Fibroblast of lung (primary cell): ENCODE measurements around the gene TSPAN5. TPM values are rescaled to one million over a fixed set of nuclear protein-coding genes. Genes with fewer than 3 reads are reported as not detected.

ENCODE experiments used
- DNase-seq, 2 donors: peaks; one replicate each; pipeline versions ENCODE4 v3.0.0 to v3.0.0-alpha.2; 2010; ENCODE audit warnings: low read depth in 2 of 2
- H2AFZ ChIP-seq: 2 replicates; pipeline ENCODE4 v1.5.1; 2012; ENCODE audit warnings: low read length, control low read depth, inconsistent platforms
- H3K27ac ChIP-seq: 2 replicates; pipeline ENCODE4 v1.5.1; 2011; ENCODE audit warnings: low read length, control low read depth; ENCODE audit not compliant: insufficient read depth
- H3K27me3 ChIP-seq: 2 replicates; pipeline ENCODE4 v1.5.1; 2011; ENCODE audit warnings: mild to moderate bottlenecking, low read length; ENCODE audit not compliant: control insufficient read depth, insufficient read depth
- H3K36me3 ChIP-seq: 2 replicates; pipeline ENCODE4 v1.5.1; 2011; ENCODE audit warnings: low read length; ENCODE audit not compliant: control insufficient read depth, insufficient read depth
- H3K4me1 ChIP-seq: 2 replicates; pipeline ENCODE4 v1.5.1; 2011; ENCODE audit warnings: low read length; ENCODE audit not compliant: control insufficient read depth, insufficient read depth; ENCODE audit errors: extremely low read depth
- H3K4me2 ChIP-seq: 2 replicates; pipeline ENCODE4 v1.5.1; 2011; ENCODE audit warnings: low read length, control low read depth; ENCODE audit not compliant: insufficient read depth; ENCODE audit errors: extremely low read depth
- H3K4me3 ChIP-seq, 4 experiments: fragments of 200-600 bp in 1 of 4; sonication (generic) in 1 of 4; replicated peaks in 1 of 4; 2 replicates each; pipeline ENCODE4 v1.5.1; 2011 to 2016; ENCODE audit warnings: low read length in 4 of 4, low read depth in 3 of 4, mild to moderate bottlenecking in 3 of 4, control low read depth in 2 of 4, inconsistent platforms in 1 of 4, mixed read lengths in 1 of 4; ENCODE audit not compliant: insufficient read depth in 1 of 4; ENCODE audit errors: control extremely low read depth in 1 of 4
- H3K79me2 ChIP-seq: 2 replicates; pipeline ENCODE4 v1.5.1; 2012; ENCODE audit warnings: mild to moderate bottlenecking, low read length, inconsistent platforms; ENCODE audit not compliant: control insufficient read depth, insufficient read depth
- H3K9ac ChIP-seq: 2 replicates; pipeline ENCODE4 v1.5.1; 2011; ENCODE audit warnings: mild to moderate bottlenecking, low read length, control low read depth; ENCODE audit not compliant: insufficient read depth
- H3K9me3 ChIP-seq: 2 replicates; pipeline ENCODE4 v1.5.1; 2012; ENCODE audit warnings: low read depth, low read length; ENCODE audit not compliant: control insufficient read depth, insufficient read depth
- H4K20me1 ChIP-seq: 2 replicates; pipeline ENCODE4 v1.5.1; 2011; ENCODE audit warnings: low read length; ENCODE audit not compliant: control insufficient read depth, insufficient read depth; ENCODE audit errors: extremely low read depth
- CTCF ChIP-seq, 2 donors: IDR thresholded peaks in 1 of 2; conservative IDR thresholded peaks in 1 of 2; 1 replicate in 1 of 2; 2 replicates in 1 of 2; pipeline ENCODE4 v1.5.1; 2011 to 2012; ENCODE audit warnings: low read length in 2 of 2, control low read depth in 1 of 2, inconsistent platforms in 1 of 2, low read depth in 1 of 2, mild to moderate bottlenecking in 1 of 2
- EZH2 ChIP-seq: IDR thresholded peaks from 2 replicates; pipeline ENCODE4 v1.5.1; 2012; ENCODE audit warnings: low read length, control low read depth, mild to moderate bottlenecking; ENCODE audit errors: missing control alignments
- polyA plus RNA-seq, 2 donors: library from polyadenylated mRNA; depleted of rRNA in 1 of 2; stranded (reverse) in 1 of 2; unstranded in 1 of 2; fragments of >200 nt; gene quantifications; 2 replicates each; pipeline ENCODE4 v1.2.1, GENCODE V29; 2011 to 2012; ENCODE audit warnings: missing spikeins in 1 of 2
- total RNA-seq: library from RNA; depleted of rRNA; stranded (reverse); fragments of >200 nt; gene quantifications from 2 replicates; pipeline ENCODE4 v1.2.1, GENCODE V29; 2014

TSPAN5 gene
- total and polyA plus RNA-seq, 2 donors (not counting 1 experiment from before 2014, with no cell fraction given): 109 to 129 TPM

GRCh38 chr4:98468709-98469108 lies 189.7 kb downstream of the TSPAN5 start:
- Histone ChIP-seq H3K9ac (no peak overlapping the region), H3K27ac (peak overlapping the region; percentile 52), H3K36me3 (peaks cover 7% of the 10 kb centered on the region), H3K9me3 (no peaks in the 10 kb centered on the region), H2AFZ (no peak overlapping the region), H3K4me3 (no peak overlapping the region), H3K79me2 (no peaks in the 10 kb centered on the region), H4K20me1 (no peaks in the 10 kb centered on the region), H3K27me3 (no peaks in the 10 kb centered on the region), H3K4me2 (no peak overlapping the region), H3K4me1 (peaks cover 8% of the 10 kb centered on the region)
- DNase-seq: peak; percentile 34 to 85
- no peak for TF ChIP-seq EZH2
- no peak for TF ChIP-seq CTCF (conservative IDR thresholded peaks at IDR 0.05 in 1 of 2, IDR thresholded peaks at IDR 0.05 in 1 of 2; ENCODE audit: low read depth in 1 of 2, low read length in 2 of 2)

- H2AFZ ChIP-seq: peak overlapping the region; percentile 24
- peak overlapping the region; percentile 49 for H3K27ac ChIP-seq
- H3K27me3 ChIP-seq: no peaks in the 10 kb centered on the region
- TF ChIP-seq EZH2 (no peak), CTCF (conservative IDR thresholded peaks at IDR 0.05 in 1 of 2, IDR thresholded peaks at IDR 0.05 in 1 of 2; ENCODE audit: low read depth in 1 of 2, low read length in 2 of 2) (peak; percentile 74 to 80)
- H3K9me3 ChIP-seq: no peaks in the 10 kb centered on the region
- no peak overlapping the region for H3K9ac ChIP-seq
- H3K36me3 ChIP-seq: peaks cover 7% of the 10 kb centered on the region
- H3K4me3 ChIP-seq: peak overlapping the region; percentile 25 to 62 (median 46)
- no peaks in the 10 kb centered on the region for H4K20me1 ChIP-seq
- peak; percentile 91 to 93 for DNase-seq
- H3K4me1 ChIP-seq: peaks cover 8% of the 10 kb centered on the region
- no peaks in the 10 kb centered on the region for H3K79me2 ChIP-seq
- H3K4me2 ChIP-seq: peak overlapping the region; percentile 65
These were observed 190.8 kb downstream of the TSPAN5 start for GRCh38 chr4:98467627-98468072.

DNA sequence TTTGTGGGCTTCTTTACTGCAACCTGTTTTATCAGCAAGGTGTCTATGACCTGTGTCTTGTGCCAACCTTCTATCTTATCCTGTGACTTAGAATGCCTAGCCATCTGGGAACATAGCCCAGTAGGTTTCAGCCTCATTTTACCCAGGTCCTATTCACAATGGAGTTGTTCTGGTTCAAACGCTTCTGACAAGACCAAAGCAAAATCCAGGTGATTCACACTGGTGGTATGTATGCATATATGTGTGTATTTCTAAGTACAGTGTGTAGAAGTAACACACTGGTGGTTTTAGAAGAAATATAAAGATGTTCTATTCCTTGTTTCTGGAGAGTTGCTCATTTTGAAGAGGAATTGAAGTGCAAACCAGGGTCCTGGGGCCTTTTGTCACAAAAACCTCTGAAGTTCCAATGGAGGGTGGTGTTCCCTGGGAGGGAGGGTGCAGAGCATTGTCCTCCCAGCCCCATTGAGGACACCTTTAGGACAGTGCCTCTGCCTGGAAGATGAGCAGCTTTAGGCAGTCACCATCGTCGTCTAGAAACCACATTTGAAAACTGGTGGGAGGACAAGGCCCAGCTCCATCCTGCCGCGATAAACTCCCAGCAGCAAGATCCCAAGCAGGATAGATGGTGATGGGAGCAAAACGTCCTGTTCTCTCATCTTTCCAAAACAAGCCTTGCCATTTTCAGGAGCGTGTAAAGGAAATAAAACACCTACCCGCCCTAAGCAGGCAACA lies 191.4 kb downstream of the TSPAN5 start:
- Histone ChIP-seq H3K4me1 (peaks cover 8% of the 10 kb centered on the region), H4K20me1 (no peaks in the 10 kb centered on the region), H3K36me3 (peaks cover 7% of the 10 kb centered on the region), H3K9me3 (no peaks in the 10 kb centered on the region), H3K4me2 (peak overlapping the region; percentile 65), H3K9ac (no peak overlapping the region), H3K79me2 (no peaks in the 10 kb centered on the region), H3K27me3 (no peaks in the 10 kb centered on the region), H3K27ac (no peak overlapping the region), H2AFZ (no peak overlapping the region), H3K4me3 (no peak overlapping the region)
- TF ChIP-seq CTCF (conservative IDR thresholded peaks at IDR 0.05 in 1 of 2, IDR thresholded peaks at IDR 0.05 in 1 of 2; ENCODE audit: low read depth in 1 of 2, low read length in 2 of 2) (no peak), EZH2 (no peak)
- DNase-seq: peak in 1 of 2 donors; percentile 69
